Stimulated activated CD8-positive, alpha-beta memory T cell treated with anti-CD3 and anti-CD28 coated beads, Interleukin-12 subunit alpha, Interleukin-12 subunit beta, amount 100 ng/mL, for 24 hours (primary cell): ENCODE results near the gene GAGE12G.
"Not testable (repeated sequence)": the region's sequence is repeated elsewhere in the genome, so short reads cannot be mapped to it uniquely, and the experiment has no call there.

Experiments used
- DNase-seq: peaks from one replicate; pipeline ENCODE4 v3.0.0-alpha.2; 2020; ENCODE audit errors: extremely low read depth

Gene GAGE12G, protein sequence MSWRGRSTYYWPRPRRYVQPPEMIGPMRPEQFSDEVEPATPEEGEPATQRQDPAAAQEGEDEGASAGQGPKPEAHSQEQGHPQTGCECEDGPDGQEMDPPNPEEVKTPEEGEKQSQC

DNA sequence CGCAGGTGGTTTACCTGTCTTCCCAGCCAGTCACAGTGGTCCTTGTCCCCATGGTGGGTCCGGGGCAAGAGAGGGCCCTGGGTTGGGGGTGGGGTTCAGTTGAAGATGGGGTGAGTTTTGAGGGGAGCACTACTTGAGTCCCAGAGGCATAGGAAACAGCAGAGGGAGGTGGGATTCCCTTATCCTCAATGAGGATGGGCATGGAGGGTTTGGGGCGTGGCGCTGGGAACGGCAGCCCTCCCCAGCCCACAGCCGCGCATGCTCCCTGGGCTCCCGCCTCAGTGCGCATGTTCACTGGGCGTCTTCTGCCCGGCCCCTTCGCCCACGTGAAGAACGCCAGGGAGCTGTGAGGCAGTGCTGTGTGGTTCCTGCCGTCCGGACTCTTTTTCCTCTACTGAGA is at the start of gene GAGE12G:
Gene GAGE12G, plus strand, starts transcription at position 301 of the 400 bp plus-strand sequence. CDS start 1,155 bp downstream, outside the sequence.
- DNase-seq: not testable (repeated sequence)

DNA sequence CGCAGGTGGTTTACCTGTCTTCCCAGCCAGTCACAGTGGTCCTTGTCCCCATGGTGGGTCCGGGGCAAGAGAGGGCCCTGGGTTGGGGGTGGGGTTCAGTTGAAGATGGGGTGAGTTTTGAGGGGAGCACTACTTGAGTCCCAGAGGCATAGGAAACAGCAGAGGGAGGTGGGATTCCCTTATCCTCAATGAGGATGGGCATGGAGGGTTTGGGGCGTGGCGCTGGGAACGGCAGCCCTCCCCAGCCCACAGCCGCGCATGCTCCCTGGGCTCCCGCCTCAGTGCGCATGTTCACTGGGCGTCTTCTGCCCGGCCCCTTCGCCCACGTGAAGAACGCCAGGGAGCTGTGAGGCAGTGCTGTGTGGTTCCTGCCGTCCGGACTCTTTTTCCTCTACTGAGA is 38.3 kb upstream of the GAGE12G start, which contains the start of gene GAGE12C:
Gene GAGE12C, plus strand, starts transcription at position 301 of the 400 bp plus-strand sequence. CDS start 1,155 bp downstream, outside the sequence.
- not testable (repeated sequence) for DNase-seq

DNA sequence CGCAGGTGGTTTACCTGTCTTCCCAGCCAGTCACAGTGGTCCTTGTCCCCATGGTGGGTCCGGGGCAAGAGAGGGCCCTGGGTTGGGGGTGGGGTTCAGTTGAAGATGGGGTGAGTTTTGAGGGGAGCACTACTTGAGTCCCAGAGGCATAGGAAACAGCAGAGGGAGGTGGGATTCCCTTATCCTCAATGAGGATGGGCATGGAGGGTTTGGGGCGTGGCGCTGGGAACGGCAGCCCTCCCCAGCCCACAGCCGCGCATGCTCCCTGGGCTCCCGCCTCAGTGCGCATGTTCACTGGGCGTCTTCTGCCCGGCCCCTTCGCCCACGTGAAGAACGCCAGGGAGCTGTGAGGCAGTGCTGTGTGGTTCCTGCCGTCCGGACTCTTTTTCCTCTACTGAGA is 28.8 kb upstream of the GAGE12G start, which contains the start of gene GAGE12D:
Gene GAGE12D, plus strand, starts transcription at position 301 of the 400 bp plus-strand sequence. CDS start 1,155 bp downstream, outside the sequence.
- DNase-seq: not testable (repeated sequence)

DNA sequence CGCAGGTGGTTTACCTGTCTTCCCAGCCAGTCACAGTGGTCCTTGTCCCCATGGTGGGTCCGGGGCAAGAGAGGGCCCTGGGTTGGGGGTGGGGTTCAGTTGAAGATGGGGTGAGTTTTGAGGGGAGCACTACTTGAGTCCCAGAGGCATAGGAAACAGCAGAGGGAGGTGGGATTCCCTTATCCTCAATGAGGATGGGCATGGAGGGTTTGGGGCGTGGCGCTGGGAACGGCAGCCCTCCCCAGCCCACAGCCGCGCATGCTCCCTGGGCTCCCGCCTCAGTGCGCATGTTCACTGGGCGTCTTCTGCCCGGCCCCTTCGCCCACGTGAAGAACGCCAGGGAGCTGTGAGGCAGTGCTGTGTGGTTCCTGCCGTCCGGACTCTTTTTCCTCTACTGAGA is 19.2 kb upstream of the GAGE12G start, which contains the start of gene GAGE12E:
Gene GAGE12E, plus strand, starts transcription at position 301 of the 400 bp plus-strand sequence. CDS start 1,155 bp downstream, outside the sequence.
- DNase-seq: not testable (repeated sequence)

DNA sequence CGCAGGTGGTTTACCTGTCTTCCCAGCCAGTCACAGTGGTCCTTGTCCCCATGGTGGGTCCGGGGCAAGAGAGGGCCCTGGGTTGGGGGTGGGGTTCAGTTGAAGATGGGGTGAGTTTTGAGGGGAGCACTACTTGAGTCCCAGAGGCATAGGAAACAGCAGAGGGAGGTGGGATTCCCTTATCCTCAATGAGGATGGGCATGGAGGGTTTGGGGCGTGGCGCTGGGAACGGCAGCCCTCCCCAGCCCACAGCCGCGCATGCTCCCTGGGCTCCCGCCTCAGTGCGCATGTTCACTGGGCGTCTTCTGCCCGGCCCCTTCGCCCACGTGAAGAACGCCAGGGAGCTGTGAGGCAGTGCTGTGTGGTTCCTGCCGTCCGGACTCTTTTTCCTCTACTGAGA is 9.7 kb upstream of the GAGE12G start, which contains the start of gene GAGE12F:
Gene GAGE12F, plus strand, starts transcription at position 301 of the 400 bp plus-strand sequence. CDS start 1,155 bp downstream, outside the sequence.
- not testable (repeated sequence) for DNase-seq

DNA sequence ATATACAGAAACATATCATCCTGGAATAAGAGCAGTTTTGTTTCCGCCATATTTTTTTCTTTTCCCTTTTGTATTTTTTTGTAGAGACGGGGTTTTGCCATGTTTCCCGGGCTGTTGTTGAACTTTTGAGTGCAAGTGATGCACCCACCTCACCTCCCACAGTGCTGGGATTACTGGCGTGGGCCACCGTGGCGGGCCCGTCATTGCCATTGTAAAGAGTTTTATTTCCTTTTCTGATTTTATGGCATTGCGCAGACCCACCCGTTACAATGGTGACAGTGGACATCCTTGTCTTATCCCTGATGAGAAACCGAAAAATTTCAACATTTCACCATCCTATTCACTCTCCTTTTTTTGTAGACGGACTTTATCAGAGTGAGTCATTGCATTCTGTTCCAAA is 1.5 kb upstream of the GAGE12G start:
- DNase-seq: not testable (repeated sequence)

DNA sequence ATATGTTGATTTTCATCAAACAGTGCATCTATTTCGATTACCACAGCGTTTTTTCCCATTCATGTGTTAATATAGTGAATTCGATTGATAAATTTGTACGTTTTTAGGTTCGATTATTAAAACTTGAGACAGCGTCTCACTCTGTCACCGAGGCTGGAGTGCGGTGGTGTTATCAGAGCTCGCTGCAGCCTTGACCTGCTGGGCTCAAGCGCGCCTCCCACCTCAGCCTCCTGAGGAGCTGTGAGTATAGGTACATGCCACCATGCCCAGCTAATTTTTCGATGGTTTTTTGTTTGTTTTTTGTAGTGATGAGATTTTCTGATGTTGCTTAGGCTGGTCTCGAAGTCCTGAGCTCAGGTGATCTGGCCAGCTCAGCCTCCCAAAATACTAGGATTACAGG is 1.0 kb upstream of the GAGE12G start:
- not testable (repeated sequence) for DNase-seq

DNA sequence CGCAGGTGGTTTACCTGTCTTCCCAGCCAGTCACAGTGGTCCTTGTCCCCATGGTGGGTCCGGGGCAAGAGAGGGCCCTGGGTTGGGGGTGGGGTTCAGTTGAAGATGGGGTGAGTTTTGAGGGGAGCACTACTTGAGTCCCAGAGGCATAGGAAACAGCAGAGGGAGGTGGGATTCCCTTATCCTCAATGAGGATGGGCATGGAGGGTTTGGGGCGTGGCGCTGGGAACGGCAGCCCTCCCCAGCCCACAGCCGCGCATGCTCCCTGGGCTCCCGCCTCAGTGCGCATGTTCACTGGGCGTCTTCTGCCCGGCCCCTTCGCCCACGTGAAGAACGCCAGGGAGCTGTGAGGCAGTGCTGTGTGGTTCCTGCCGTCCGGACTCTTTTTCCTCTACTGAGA is 9.4 kb downstream of the GAGE12G start, which contains the start of gene GAGE12H:
Gene GAGE12H, plus strand, starts transcription at position 301 of the 400 bp plus-strand sequence. CDS start 1,155 bp downstream, outside the sequence.
- not testable (repeated sequence) for DNase-seq

DNA sequence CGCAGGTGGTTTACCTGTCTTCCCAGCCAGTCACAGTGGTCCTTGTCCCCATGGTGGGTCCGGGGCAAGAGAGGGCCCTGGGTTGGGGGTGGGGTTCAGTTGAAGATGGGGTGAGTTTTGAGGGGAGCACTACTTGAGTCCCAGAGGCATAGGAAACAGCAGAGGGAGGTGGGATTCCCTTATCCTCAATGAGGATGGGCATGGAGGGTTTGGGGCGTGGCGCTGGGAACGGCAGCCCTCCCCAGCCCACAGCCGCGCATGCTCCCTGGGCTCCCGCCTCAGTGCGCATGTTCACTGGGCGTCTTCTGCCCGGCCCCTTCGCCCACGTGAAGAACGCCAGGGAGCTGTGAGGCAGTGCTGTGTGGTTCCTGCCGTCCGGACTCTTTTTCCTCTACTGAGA is 19.0 kb downstream of the GAGE12G start, which contains the start of gene GAGE2A:
Gene GAGE2A, plus strand, starts transcription at position 301 of the 400 bp plus-strand sequence. CDS start 1,155 bp downstream, outside the sequence.
- DNase-seq: not testable (repeated sequence)

DNA sequence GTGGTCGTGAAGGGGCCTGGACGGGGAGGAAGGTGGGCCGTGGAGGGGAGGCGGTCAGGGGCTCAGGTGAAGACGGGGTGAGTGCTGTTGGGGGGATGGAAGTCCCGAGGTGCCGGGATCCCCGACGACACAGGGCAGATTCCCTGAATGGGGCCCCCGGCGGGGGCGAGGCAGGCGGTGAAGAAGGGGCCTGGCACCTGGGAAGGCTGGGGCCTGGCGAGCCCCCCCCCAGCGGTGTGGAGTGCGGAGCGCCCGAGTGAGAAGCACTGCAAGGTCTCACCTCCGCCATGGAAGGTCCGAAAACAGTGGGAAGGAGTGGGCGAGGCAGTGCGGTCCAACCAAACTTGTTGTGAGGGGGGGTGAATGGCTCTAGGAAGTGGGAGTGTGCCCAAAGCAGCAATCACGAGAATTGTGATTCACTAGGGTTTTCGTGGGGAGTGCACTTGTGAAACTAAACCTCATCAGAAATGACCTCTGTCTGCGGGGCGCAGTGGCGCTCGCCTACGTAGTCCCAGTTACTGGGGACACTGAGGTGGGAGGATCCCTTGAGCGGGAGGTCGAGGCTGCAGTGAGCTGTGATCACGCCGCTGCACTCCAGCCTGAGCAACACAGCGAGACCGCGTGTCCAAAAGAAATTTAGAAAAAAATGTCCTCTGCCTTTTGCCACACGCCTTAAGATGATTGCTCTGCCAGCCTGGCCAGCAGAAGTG is 19.7 kb downstream of the GAGE12G start:
- DNase-seq: not testable (repeated sequence)

DNA sequence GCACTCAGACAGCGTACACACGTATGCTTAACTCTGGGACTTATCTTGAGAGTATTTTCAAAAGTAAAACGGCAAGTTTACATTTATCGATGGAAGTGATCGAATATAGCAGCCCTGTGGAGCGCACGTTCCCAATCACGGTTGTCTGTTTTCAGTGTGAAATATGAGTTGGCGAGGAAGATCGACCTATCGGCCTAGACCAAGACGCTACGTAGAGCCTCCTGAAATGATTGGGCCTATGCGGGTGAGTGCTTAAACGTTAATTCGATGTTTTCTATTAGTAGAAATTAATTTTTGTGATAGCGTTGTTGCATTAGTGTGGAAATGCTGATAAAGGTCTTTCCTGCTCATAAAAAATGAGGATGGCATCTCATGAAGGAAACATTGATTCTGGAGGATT is 20.3 kb downstream of the GAGE12G start:
- DNase-seq: not testable (repeated sequence)

DNA sequence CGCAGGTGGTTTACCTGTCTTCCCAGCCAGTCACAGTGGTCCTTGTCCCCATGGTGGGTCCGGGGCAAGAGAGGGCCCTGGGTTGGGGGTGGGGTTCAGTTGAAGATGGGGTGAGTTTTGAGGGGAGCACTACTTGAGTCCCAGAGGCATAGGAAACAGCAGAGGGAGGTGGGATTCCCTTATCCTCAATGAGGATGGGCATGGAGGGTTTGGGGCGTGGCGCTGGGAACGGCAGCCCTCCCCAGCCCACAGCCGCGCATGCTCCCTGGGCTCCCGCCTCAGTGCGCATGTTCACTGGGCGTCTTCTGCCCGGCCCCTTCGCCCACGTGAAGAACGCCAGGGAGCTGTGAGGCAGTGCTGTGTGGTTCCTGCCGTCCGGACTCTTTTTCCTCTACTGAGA is 28.5 kb downstream of the GAGE12G start, which contains the start of gene GAGE1:
Gene GAGE1, plus strand, starts transcription at position 301 of the 400 bp plus-strand sequence. CDS start 1,155 bp downstream, outside the sequence.
- not testable (repeated sequence) for DNase-seq

DNA sequence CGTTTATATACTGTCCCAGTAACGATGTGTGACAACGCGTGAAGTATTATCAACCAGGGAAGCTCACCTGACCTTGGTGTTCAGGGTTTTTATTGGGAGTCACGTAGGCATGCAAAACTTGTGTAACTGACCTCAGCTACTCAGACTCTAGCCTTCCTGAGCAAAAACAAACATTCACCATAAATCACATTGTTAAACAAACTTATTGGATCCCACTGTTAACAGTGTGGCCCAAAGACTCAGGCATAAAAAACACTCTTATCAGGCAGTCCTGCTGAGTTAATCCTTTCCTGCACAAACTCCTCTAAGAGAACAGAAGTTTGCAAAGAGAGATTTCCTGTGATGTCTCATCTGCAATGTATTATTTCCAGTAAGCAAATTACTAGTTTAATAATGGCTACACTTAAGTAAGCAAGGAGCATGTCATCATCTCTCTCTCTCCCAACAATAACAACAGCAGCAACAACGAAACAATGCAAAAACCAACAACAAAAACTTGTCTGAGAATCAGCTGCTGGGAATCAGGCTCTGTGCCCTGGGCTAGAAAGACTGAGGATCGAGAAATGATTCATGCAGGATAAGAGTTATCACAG is 40.6 kb downstream of the GAGE12G start:
- no peak for DNase-seq

DNA sequence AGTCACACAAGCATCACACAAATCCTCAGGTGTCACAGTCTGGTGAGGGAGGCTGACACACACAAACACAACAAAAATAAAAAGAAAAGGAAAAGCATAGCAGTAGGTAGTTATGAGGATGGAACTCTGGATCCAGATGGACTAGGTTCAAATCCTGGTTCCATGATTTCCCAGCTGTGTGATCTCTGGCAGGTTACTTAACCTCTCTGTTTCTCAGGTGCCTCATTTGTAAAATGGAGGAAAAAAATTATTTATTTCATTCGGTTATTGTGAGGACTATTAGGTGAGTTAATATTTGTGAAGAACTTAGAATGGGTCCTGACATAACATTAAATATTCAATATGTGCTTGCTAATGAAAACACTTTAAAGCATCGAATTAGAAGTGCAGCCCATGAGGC is 48.4 kb downstream of the GAGE12G start:
- no peak for DNase-seq
